ENCODE data around the gene CCDC174.

DNA sequence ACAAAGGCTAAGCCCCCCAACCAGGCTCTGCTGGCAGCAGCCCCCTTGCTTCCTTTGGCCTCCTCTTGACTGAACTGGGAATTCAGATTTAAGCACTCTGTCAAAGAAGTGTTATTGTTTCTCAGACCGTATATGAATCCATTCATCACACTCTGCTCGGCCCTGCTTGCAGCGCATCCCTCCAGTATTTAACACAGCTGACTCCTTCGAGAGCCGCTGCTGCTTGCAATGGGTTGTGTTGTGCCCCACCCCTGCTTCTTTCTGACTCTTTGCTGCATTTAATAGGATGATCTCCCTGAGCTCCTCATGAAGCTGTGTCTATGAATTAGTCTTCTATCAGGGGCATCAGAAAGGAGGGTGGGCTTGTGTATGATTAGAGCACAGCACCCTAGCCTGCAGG, 54.5 kb downstream of the CCDC174 start:
- TF ChIP-seq, protein P1, sequence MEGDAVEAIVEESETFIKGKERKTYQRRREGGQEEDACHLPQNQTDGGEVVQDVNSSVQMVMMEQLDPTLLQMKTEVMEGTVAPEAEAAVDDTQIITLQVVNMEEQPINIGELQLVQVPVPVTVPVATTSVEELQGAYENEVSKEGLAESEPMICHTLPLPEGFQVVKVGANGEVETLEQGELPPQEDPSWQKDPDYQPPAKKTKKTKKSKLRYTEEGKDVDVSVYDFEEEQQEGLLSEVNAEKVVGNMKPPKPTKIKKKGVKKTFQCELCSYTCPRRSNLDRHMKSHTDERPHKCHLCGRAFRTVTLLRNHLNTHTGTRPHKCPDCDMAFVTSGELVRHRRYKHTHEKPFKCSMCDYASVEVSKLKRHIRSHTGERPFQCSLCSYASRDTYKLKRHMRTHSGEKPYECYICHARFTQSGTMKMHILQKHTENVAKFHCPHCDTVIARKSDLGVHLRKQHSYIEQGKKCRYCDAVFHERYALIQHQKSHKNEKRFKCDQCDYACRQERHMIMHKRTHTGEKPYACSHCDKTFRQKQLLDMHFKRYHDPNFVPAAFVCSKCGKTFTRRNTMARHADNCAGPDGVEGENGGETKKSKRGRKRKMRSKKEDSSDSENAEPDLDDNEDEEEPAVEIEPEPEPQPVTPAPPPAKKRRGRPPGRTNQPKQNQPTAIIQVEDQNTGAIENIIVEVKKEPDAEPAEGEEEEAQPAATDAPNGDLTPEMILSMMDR (IDR thresholded peaks at IDR 0.05; ENCODE audit: low read depth, low read length, poor library complexity, severe bottlenecking): no peak
- TF ChIP-seq EZH2phosphoT487 (IDR thresholded peaks at IDR 0.05; ENCODE audit: borderline replicate concordance, low read length): no peak
